Stimulated activated CD4-positive, alpha-beta T cell treated with anti-CD3 and anti-CD28 coated beads, TNF-alpha, amount 100 ng/mL, for 48 hours (primary cell): Measurements from ENCODE around the gene HK2.
A peak's percentile ranks its signal among the peaks of the same experiment; 100 is the strongest.
"Not testable (repeated sequence)": the region's sequence is repeated elsewhere in the genome, so short reads cannot be mapped to it uniquely, and the experiment has no call there.

ENCODE experiments used
- DNase-seq, 3 donors: peaks; one replicate each; pipeline ENCODE4 v3.0.0-alpha.2; 2020; ENCODE audit warnings: low read depth in 3 of 3

Gene HK2

GRCh38 chr2:74895001-74895400, 61.1 kb downstream of the HK2 start:
- no peak for DNase-seq

GRCh38 chr2:74896232-74896631, 62.3 kb downstream of the HK2 start:
- DNase-seq, result no peak

GRCh38 chr2:74900225-74900624, 66.3 kb downstream of the HK2 start:
- not testable (repeated sequence) for DNase-seq

GRCh38 chr2:74902281-74902860, 68.4 kb downstream of the HK2 start:
- DNase-seq, result no peak

- DNase-seq, result no peak
Observed at GRCh38 chr2:74906395-74906794, 72.5 kb downstream of the HK2 start.

GRCh38 chr2:74907560-74907959, 73.6 kb downstream of the HK2 start:
- DNase-seq, result not testable (repeated sequence)

- no peak for DNase-seq
Observed at GRCh38 chr2:74908748-74909444, 75.0 kb downstream of the HK2 start.

- no peak for DNase-seq
Observed at GRCh38 chr2:74910245-74910644, 76.3 kb downstream of the HK2 start.

- no peak for DNase-seq
Observed at GRCh38 chr2:74911061-74911460, 77.1 kb downstream of the HK2 start.

GRCh38 chr2:74915743-74916142, 81.8 kb downstream of the HK2 start:
- DNase-seq, result peak in 2 of 3 donors; percentile 11 to 13

GRCh38 chr2:74916394-74916793, 82.5 kb downstream of the HK2 start:
- DNase-seq, result no peak

- DNase-seq, result no peak
Observed at GRCh38 chr2:74917702-74918619, 84.0 kb downstream of the HK2 start.

GRCh38 chr2:74919827-74920226, 85.9 kb downstream of the HK2 start:
- DNase-seq, result peak; percentile 42 to 56 (median 43)

- DNase-seq, result no peak
Observed at GRCh38 chr2:74921236-74921736, 87.4 kb downstream of the HK2 start.

GRCh38 chr2:74922592-74923227, 88.8 kb downstream of the HK2 start:
- DNase-seq, result no peak

- DNase-seq, result no peak
Observed at GRCh38 chr2:74924463-74925265, 90.7 kb downstream of the HK2 start.

- no peak for DNase-seq
Observed at GRCh38 chr2:74925361-74925786, 91.4 kb downstream of the HK2 start.

- no peak for DNase-seq
Observed at GRCh38 chr2:74927621-74928020, 93.7 kb downstream of the HK2 start.

- DNase-seq, result no peak
Observed at GRCh38 chr2:74930811-74931486, 97.0 kb downstream of the HK2 start.

- DNase-seq, result no peak
Observed at GRCh38 chr2:74931940-74932339, 98.0 kb downstream of the HK2 start.
